HEK293 (cell line): ENCODE results near the gene C1QL4.

Experiments
- CTCF ChIP-seq: fragments of 450-650 bp; formaldehyde crosslinking; IDR thresholded peaks from 2 replicates; pipeline ENCODE4 v1.5.1; 2016; ENCODE audit warnings: missing biosample characterization, missing genetic modification characterization
- ZBTB7A ChIP-seq: fragments of 450-650 bp; formaldehyde crosslinking; IDR thresholded peaks from 2 replicates; pipeline ENCODE4 v1.5.1; 2016; ENCODE audit warnings: low read depth, missing biosample characterization, missing genetic modification characterization
- ZNF202 ChIP-seq: fragments of 450-650 bp; formaldehyde crosslinking; IDR thresholded peaks from 2 replicates; pipeline ENCODE4 v1.5.1; 2016; ENCODE audit warnings: missing biosample characterization, missing genetic modification characterization, borderline replicate concordance
- ZNF274 ChIP-seq, 2 experiments: fragments of 200-500 bp in 1 of 2; fragments of 450-650 bp in 1 of 2; sonication (Bioruptor generic) in 1 of 2; formaldehyde crosslinking in 1 of 2; IDR thresholded peaks; 2 replicates each; pipeline versions ENCODE4 v1.5.1 to v1.6.1; 2014 to 2016; ENCODE audit warnings: borderline replicate concordance in 1 of 2, inconsistent platforms in 1 of 2, low read length in 1 of 2, missing biosample characterization in 1 of 2, missing genetic modification characterization in 1 of 2
- ZNF776 ChIP-seq: fragments of 450-650 bp; formaldehyde crosslinking; IDR thresholded peaks from 2 replicates; pipeline ENCODE4 v1.5.0; 2017; ENCODE audit warnings: missing biosample characterization, missing genetic modification characterization, borderline replicate concordance

GRCh38 chr12:49323524-49324097 is 13.4 kb downstream of the C1QL4 start:
- TF ChIP-seq CTCF (tag by site-specific recombination) (no peak), ZNF274 (IDR thresholded peaks at IDR 0.05; ENCODE audit: low read length) (no peak), ZNF274 (tag by site-specific recombination; IDR thresholded peaks at IDR 0.05; ENCODE audit: borderline replicate concordance) (no peak), ZBTB7A (tag by site-specific recombination) (no peak; the same call in 1 of the 2 replicates), ZNF776 (tag by site-specific recombination) (no peak), ZNF202 (tag by site-specific recombination) (no peak)
